ENCODE data around the gene KLHL17.
"Not testable (repeated sequence)": the region's sequence is repeated elsewhere in the genome, so short reads cannot be mapped to it uniquely, and the experiment has no call there.

The KLHL17 gene

DNA sequence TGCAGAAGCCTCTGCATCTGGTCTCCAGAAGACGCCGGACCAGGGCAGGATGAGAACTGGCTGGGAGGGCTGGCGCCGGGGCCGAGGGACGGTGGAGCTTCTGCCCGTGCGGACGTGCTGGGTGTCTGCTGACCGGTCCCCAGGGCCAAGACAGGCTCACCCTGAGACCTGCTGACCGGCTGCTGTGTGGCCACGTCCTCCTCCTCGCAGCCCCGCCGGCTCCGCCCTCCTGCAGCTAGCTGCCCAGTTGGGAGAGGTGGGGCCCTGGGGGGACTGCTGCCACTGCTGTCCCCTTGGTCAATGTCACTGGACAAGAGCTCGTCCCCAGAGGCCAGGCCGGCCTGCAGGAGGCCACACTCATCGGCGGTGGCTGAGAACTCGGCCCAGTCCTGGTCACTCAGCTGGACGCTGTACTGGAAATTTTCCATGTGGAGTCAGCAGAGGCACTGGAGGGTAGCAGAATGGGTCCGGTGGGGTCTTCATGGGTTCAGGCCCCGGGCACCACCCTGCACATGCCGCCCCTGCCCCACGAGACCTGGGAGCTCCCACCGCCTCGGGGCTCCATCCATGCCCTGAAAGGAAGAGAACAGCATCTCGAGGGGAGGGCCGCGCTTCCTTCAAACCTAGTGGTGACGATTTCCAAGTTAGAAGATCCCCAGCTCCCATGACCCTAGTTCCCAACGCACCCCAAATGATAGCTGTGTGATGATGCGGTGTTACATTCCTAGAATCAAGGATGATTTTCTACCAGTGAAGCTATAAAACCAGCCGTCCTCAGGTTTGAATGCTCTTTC lies 20.4 kb downstream of the KLHL17 start:
- DNase-seq (ENCODE audit: low read depth in 1 of 2, low spot score in 1 of 2) = no peak
- no peak for TF ChIP-seq JUND (IDR thresholded peaks at IDR 0.05; ENCODE audit: low read depth)
- in situ Hi-C loops (cut with HindIII; ENCODE audit: low pct_unique_long_range_greater_than_20kb, low sequenced_read_pairs) = no loop called here

DNA sequence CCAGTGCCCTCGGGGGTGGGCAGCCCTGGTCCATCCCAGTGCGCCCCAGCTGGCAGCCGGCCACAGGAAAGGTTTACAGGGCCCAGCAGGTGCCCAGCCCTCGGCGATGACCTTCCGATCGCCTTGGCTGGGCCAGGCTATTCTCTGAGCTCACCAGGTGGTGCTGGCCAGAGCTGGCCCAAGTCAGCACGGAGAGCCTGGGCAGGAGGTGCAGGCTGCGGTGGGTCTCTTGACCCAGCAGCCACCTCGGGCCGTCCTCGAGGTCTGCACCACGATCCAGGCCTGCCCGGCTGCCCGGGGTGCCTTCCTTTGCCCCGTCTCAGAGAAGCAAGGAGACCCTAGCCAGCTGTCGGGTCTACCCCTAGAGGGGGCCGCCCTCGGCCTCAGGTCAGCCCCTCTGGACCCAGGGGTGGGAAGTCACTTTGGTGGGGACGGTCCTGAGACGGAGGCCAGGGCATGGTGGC lies 21.1 kb downstream of the KLHL17 start:
- DNase-seq (ENCODE audit: low read depth in 1 of 2, low spot score in 1 of 2) = no peak
- no peak for TF ChIP-seq JUND (IDR thresholded peaks at IDR 0.05; ENCODE audit: low read depth)
- in situ Hi-C loops (cut with HindIII; ENCODE audit: low pct_unique_long_range_greater_than_20kb, low sequenced_read_pairs) = no loop called here

DNA sequence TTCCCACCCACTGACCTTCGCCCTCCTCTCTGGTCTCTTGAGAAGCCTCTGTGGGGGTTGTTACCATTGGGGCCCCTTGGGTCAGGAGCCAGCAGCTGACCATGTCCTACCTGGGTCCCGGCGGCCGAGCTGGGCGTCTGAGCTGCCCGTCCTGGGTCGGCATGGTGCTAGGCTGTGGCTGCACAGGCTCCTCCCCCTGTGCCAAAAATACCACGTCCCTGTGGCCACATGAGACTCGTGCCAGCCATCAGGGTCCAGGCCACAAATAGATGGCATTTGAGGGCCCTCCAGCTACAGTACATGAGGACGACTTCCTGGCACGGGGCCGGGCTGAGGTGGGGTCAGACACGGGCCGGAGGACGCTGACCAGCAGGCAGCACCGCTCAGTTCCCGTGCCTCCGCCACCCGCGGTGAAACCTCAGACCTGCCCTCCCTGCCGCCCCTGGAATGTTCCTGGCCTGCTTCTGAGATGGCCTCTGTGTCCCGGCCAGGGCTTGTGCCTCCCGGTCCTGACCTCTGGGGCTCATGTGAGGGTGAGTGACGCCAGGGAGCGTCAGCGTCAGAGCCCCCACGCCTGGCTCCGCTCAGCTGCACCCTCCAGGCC lies 21.7 kb downstream of the KLHL17 start, which contains the start of gene PERM1:
Gene PERM1, minus strand, starts transcription at position 139 of the 604 bp plus-strand sequence. CDS start 1,064 bp downstream, outside the sequence.
- in situ Hi-C loops (cut with HindIII; ENCODE audit: low pct_unique_long_range_greater_than_20kb, low sequenced_read_pairs) = no loop called here
- DNase-seq (ENCODE audit: low read depth in 1 of 2, low spot score in 1 of 2) = no peak
- no peak for TF ChIP-seq JUND (IDR thresholded peaks at IDR 0.05; ENCODE audit: low read depth)

GRCh38 chr1:982765-983436 lies 22.5 kb downstream of the KLHL17 start:
- in situ Hi-C loops (cut with HindIII; ENCODE audit: low pct_unique_long_range_greater_than_20kb, low sequenced_read_pairs) = no loop called here
- DNase-seq (ENCODE audit: low read depth in 1 of 2, low spot score in 1 of 2) = no peak
- no peak for TF ChIP-seq JUND (IDR thresholded peaks at IDR 0.05; ENCODE audit: low read depth)

- DNase-seq (ENCODE audit: low read depth in 1 of 2, low spot score in 1 of 2) = no peak
- TF ChIP-seq JUND (IDR thresholded peaks at IDR 0.05; ENCODE audit: low read depth) = no peak
- in situ Hi-C loops (cut with HindIII; ENCODE audit: low pct_unique_long_range_greater_than_20kb, low sequenced_read_pairs) = no loop called here
Measured at GRCh38 chr1:983798-984475, 23.6 kb downstream of the KLHL17 start.

DNA sequence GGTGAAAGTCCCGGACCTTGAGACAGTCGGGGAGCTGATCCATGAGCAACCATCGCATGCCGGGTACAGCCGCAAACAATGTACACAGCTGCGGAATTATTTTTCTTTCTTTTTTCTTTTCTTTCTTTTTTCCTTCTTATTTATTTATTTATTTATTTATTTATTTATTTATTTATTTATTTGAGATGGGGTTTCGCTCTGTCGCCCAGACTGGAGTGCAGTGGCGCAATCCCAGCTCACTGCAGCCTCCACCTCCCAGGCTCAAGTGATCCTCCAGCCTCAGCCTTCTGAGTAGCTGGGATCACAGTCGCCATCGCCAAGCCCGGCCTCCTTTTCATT lies 24.1 kb downstream of the KLHL17 start:
- no peak for DNase-seq (ENCODE audit: low read depth in 1 of 2, low spot score in 1 of 2)
- no peak for TF ChIP-seq JUND (IDR thresholded peaks at IDR 0.05; ENCODE audit: low read depth)
- in situ Hi-C loops (cut with HindIII; ENCODE audit: low pct_unique_long_range_greater_than_20kb, low sequenced_read_pairs) = no loop called here

DNA sequence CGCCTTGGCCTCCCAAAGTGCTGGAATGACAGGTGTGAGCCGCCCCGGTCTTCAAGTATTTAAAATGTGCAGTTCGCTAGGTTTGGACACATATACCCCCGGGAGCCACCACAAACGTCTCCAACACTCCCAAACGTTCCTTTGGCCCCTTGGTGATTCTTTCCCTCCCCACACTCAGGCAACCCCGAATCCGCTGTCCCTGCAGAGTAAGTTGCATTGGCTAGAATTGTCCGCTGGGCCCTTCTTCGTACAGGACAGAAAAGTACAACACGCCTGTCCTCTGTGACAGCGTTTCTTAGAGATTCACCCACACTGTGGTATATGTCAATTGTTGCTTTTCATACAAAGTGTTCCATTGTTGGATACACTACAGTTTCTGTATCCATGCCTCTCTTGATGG lies 24.7 kb downstream of the KLHL17 start:
- no peak for DNase-seq (ENCODE audit: low read depth in 1 of 2, low spot score in 1 of 2)
- TF ChIP-seq JUND (IDR thresholded peaks at IDR 0.05; ENCODE audit: low read depth) = no peak
- in situ Hi-C loops (cut with HindIII; ENCODE audit: low pct_unique_long_range_greater_than_20kb, low sequenced_read_pairs) = no loop called here

- DNase-seq (ENCODE audit: low read depth in 1 of 2, low spot score in 1 of 2); in situ Hi-C loops (cut with HindIII; ENCODE audit: low pct_unique_long_range_greater_than_20kb, low sequenced_read_pairs): not testable (repeated sequence)
Measured at GRCh38 chr1:988061-988460, 27.7 kb downstream of the KLHL17 start.

DNA sequence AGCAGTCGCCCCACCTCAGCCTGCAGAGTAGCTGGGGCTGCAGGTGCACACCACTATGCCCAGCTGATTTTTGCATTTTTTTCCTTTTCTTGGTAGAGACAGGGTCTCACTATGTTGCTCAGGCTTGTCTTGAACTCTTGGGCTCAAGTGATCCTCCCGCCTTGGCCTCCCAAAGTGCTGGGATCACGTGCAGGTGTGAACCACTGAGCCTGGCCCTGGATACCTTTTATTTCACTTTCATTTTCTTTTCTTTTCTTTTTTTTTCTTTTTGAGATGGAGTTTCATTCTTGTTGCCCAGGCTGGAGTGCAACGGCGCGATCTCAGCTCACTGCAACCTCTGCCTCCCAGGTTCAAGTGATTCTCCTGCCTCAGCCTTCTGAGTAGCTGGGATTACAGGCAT lies 30.9 kb downstream of the KLHL17 start:
- in situ Hi-C loops (cut with HindIII; ENCODE audit: low pct_unique_long_range_greater_than_20kb, low sequenced_read_pairs); DNase-seq (ENCODE audit: low read depth in 1 of 2, low spot score in 1 of 2): not testable (repeated sequence)

DNA sequence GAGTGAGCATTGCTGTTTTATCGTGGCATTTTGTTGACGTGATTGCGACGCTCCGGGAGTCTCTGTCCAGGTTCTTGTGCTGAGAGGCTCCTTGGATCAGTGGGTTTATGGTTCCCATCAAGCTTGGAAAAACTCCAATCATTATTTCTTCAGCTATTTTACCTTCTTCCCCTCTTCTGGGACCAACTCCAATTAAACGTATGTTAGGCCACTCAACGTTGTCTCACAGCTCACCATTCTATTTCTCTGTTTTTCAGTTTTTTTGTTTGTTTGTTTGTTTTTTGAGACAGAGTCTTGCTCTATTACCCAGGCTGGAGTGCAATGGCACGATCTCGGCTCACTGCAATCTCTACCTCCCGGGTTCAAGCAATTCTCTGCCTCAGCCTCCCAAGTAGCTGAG lies 31.5 kb downstream of the KLHL17 start:
- no peak for DNase-seq (ENCODE audit: low read depth in 1 of 2, low spot score in 1 of 2)
- in situ Hi-C loops (cut with HindIII; ENCODE audit: low pct_unique_long_range_greater_than_20kb, low sequenced_read_pairs) = no loop called here
- TF ChIP-seq JUND (IDR thresholded peaks at IDR 0.05; ENCODE audit: low read depth) = no peak

DNA sequence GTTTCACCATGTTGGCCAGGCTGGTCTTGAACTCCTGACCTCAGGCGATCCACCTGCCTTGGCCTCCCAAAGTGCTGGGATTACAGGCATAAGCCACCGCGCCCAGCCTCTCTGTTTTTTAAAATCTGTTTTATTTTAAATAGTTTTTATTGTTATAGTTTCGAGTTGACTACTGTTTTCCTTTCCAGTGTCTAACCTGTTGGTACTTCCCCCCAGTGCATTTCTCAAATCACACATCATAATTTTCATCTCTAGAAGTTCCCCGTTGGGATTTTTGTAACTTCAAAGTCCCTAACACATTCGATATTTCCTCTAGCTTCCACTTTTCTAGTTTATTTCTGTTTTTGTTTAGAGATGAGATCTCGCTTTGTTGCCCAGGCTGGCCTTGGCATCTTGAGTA lies 32.0 kb downstream of the KLHL17 start:
- no peak for DNase-seq (ENCODE audit: low read depth in 1 of 2, low spot score in 1 of 2)
- in situ Hi-C loops (cut with HindIII; ENCODE audit: low pct_unique_long_range_greater_than_20kb, low sequenced_read_pairs) = no loop called here
- TF ChIP-seq JUND (IDR thresholded peaks at IDR 0.05; ENCODE audit: low read depth) = no peak

- no peak for TF ChIP-seq JUND (IDR thresholded peaks at IDR 0.05; ENCODE audit: low read depth)
- DNase-seq (ENCODE audit: low read depth in 1 of 2, low spot score in 1 of 2) = no peak
- in situ Hi-C loops (cut with HindIII; ENCODE audit: low pct_unique_long_range_greater_than_20kb, low sequenced_read_pairs) = no loop called here
Measured at GRCh38 chr1:993379-993995, 33.1 kb downstream of the KLHL17 start.

- peak in 1 of 2 experiments; percentile 17 for DNase-seq (ENCODE audit: low read depth in 1 of 2, low spot score in 1 of 2)
- in situ Hi-C loops (cut with HindIII; ENCODE audit: low pct_unique_long_range_greater_than_20kb, low sequenced_read_pairs) = not testable (repeated sequence)
Measured at GRCh38 chr1:994546-994945, 34.2 kb downstream of the KLHL17 start.

Data from T47D (cell line).